Measurements from ENCODE around the gene CEMIP.

Gene CEMIP

GRCh38 chr15:80811781-80812315 lies 32.7 kb downstream of the CEMIP start:
- H3K4me3 ChIP-seq (ENCODE audit: low read depth, low read length) = no peak overlapping the region
- no peaks in the 10 kb centered on the region for H3K9me3 ChIP-seq (ENCODE audit: control insufficient read depth, insufficient read depth, low read depth, low read length)
- H3K27ac ChIP-seq (ENCODE audit: extremely low read depth, low read depth, low read length) = no peak overlapping the region
- no peak for TF ChIP-seq ZNF48 (tag by site-specific recombination; IDR thresholded peaks at IDR 0.05)
- no peak for TF ChIP-seq SCRT1 (tag by site-specific recombination; IDR thresholded peaks at IDR 0.05; ENCODE audit: borderline replicate concordance)
- no peak for TF ChIP-seq ELK4 (IDR thresholded peaks at IDR 0.05; ENCODE audit: borderline replicate concordance, low read depth, low read length)
- ChIA-PET POLR2A (no interaction called here), CTCF (interaction anchor here (1.3 to 1.5 kb wide), 2 partner anchors 16 to 33 kb away, joined by 3 to 4 read pairs; partner anchors contain the start of gene CEMIP)
- H3K4me1 ChIP-seq (ENCODE audit: control insufficient read depth, insufficient read depth, low read length) = no peaks in the 10 kb centered on the region
- no peaks in the 10 kb centered on the region for H3K36me3 ChIP-seq (ENCODE audit: control insufficient read depth in 2 of 2, insufficient read depth in 1 of 2, low read length in 2 of 2)

GRCh38 chr15:80815106-80815505 lies 35.9 kb downstream of the CEMIP start:
- H3K4me1 ChIP-seq (ENCODE audit: control insufficient read depth, insufficient read depth, low read length) = no peaks in the 10 kb centered on the region
- ChIA-PET POLR2A (no interaction called here), CTCF (no interaction called here)
- H3K36me3 ChIP-seq (ENCODE audit: control insufficient read depth in 2 of 2, insufficient read depth in 1 of 2, low read length in 2 of 2) = no peaks in the 10 kb centered on the region
- no peak overlapping the region for H3K4me3 ChIP-seq (ENCODE audit: low read depth, low read length)
- H3K27ac ChIP-seq (ENCODE audit: extremely low read depth, low read depth, low read length) = no peak overlapping the region
- TF ChIP-seq ZNF610 (tag by site-specific recombination; IDR thresholded peaks at IDR 0.05; ENCODE audit: borderline replicate concordance) (no peak), KLF16 (tag by site-specific recombination; IDR thresholded peaks at IDR 0.05) (no peak)
- no peaks in the 10 kb centered on the region for H3K9me3 ChIP-seq (ENCODE audit: control insufficient read depth, insufficient read depth, low read depth, low read length)

- CTCF ChIA-PET = interaction anchor here (0.7 kb wide), 1 partner anchor 10 kb away, joined by 3 read pairs; no protein-coding TSS in a partner anchor
- no peaks in the 10 kb centered on the region for H3K36me3 ChIP-seq (ENCODE audit: control insufficient read depth in 2 of 2, insufficient read depth in 1 of 2, low read length in 2 of 2)
- no peak overlapping the region for H3K4me3 ChIP-seq (ENCODE audit: low read depth, low read length)
- TF ChIP-seq GLI2 (tag by site-specific recombination; IDR thresholded peaks at IDR 0.05; ENCODE audit: borderline replicate concordance, low read depth) (no peak), BCL6B (tag by site-specific recombination; IDR thresholded peaks at IDR 0.05) (no peak), IKZF3 (tag by site-specific recombination; IDR thresholded peaks at IDR 0.05) (no peak)
- H3K27ac ChIP-seq (ENCODE audit: extremely low read depth, low read depth, low read length) = no peak overlapping the region
- POLR2A ChIA-PET = no interaction called here
- H3K4me1 ChIP-seq (ENCODE audit: control insufficient read depth, insufficient read depth, low read length) = no peaks in the 10 kb centered on the region
- H3K9me3 ChIP-seq (ENCODE audit: control insufficient read depth, insufficient read depth, low read depth, low read length) = no peaks in the 10 kb centered on the region
Measured at GRCh38 chr15:80816049-80816653, 37.0 kb downstream of the CEMIP start.

- TF ChIP-seq ZNF391 (tag by site-specific recombination; IDR thresholded peaks at IDR 0.05; ENCODE audit: borderline replicate concordance, low read depth) (no peak), ZNF639 (tag by site-specific recombination; IDR thresholded peaks at IDR 0.05) (no peak), ZNF426 (tag by site-specific recombination; IDR thresholded peaks at IDR 0.05) (no peak), ZNF132 (tag by site-specific recombination; IDR thresholded peaks at IDR 0.05; ENCODE audit: borderline replicate concordance) (no peak), ZNF701 (tag by site-specific recombination; IDR thresholded peaks at IDR 0.05) (no peak), ZNF501 (tag by site-specific recombination; IDR thresholded peaks at IDR 0.05) (no peak), ZNF664 (tag by site-specific recombination; IDR thresholded peaks at IDR 0.05) (no peak), ZNF785 (tag by site-specific recombination; IDR thresholded peaks at IDR 0.05) (no peak), ZNF155 (tag by site-specific recombination; IDR thresholded peaks at IDR 0.05) (no peak), ZBTB6 (tag by site-specific recombination; IDR thresholded peaks at IDR 0.05) (no peak), SP2 (tag by site-specific recombination; IDR thresholded peaks at IDR 0.05) (no peak), ZSCAN23 (tag by site-specific recombination; IDR thresholded peaks at IDR 0.05) (no peak), ZNF624 (tag by site-specific recombination; IDR thresholded peaks at IDR 0.05) (no peak), ZFP3 (tag by site-specific recombination; IDR thresholded peaks at IDR 0.05; ENCODE audit: low read depth) (no peak), ZNF146 (tag by site-specific recombination; IDR thresholded peaks at IDR 0.05) (no peak)
- ChIA-PET POLR2A (no interaction called here), CTCF (no interaction called here)
- Histone ChIP-seq H3K4me3 (ENCODE audit: low read depth, low read length) (no peak overlapping the region), H3K4me1 (ENCODE audit: control insufficient read depth, insufficient read depth, low read length) (no peaks in the 10 kb centered on the region), H3K27ac (ENCODE audit: extremely low read depth, low read depth, low read length) (no peak overlapping the region), H3K36me3 (ENCODE audit: control insufficient read depth in 2 of 2, insufficient read depth in 1 of 2, low read length in 2 of 2) (no peaks in the 10 kb centered on the region), H3K9me3 (ENCODE audit: control insufficient read depth, insufficient read depth, low read depth, low read length) (no peaks in the 10 kb centered on the region)
Measured at GRCh38 chr15:80816936-80817335, 37.8 kb downstream of the CEMIP start.

All from HEK293 (cell line).